HepG2 (cell line): ENCODE measurements around the gene FCHO2. TPM values are rescaled to one million over a fixed set of nuclear protein-coding genes. Genes with fewer than 3 reads are reported as not detected.

ENCODE experiments used
- BRD4 ChIP-seq: sonication (generic); formaldehyde crosslinking; IDR thresholded peaks from 2 replicates; pipeline ENCODE4 v1.4.0; 2020; ENCODE audit warnings: missing genetic modification reagents
- CENPT ChIP-seq: sonication (generic); formaldehyde crosslinking; IDR thresholded peaks from 2 replicates; pipeline ENCODE4 v1.8.0; 2022; ENCODE audit warnings: low read depth, mild to moderate bottlenecking, moderate library complexity, missing genetic modification reagents
- RBFOX2 ChIP-seq: fragments of 200-400 bp; formaldehyde crosslinking; IDR thresholded peaks from 2 replicates; pipeline ENCODE4 v1.6.1; 2017; ENCODE audit warnings: low read depth, mild to moderate bottlenecking, low read length
- ZNF530 ChIP-seq: sonication (generic); formaldehyde crosslinking; IDR thresholded peaks from 2 replicates; pipeline ENCODE4 v1.5.0; 2020; ENCODE audit warnings: low read depth, mild to moderate bottlenecking, missing genetic modification reagents
- ZNF546 ChIP-seq: sonication (generic); formaldehyde crosslinking; conservative IDR thresholded peaks from 2 replicates; pipeline ENCODE4 v1.8.1; 2023; ENCODE audit warnings: mild to moderate bottlenecking, missing genetic modification reagents
- ZNF850 ChIP-seq: sonication (generic); formaldehyde crosslinking; conservative IDR thresholded peaks from 2 replicates; pipeline ENCODE4 v1.9.0; 2021; ENCODE audit warnings: mild to moderate bottlenecking, missing genetic modification reagents
- polyA plus RNA-seq, 8 experiments: library from polyadenylated mRNA; depleted of rRNA in 3 of 8; stranded (reverse) in 7 of 8; unstranded in 1 of 8; fragments of >200 nt; fragmentation: Illumina TruSeq in 4 of 8; extraction: Trizol in 4 of 8; gene quantifications; 2 replicates each; pipeline versions ENCODE4 v1.2.1 to v1.2.3, GENCODE V29; 2011 to 2016; ENCODE audit warnings: low read depth in 4 of 8, missing spikeins in 1 of 8, mixed read lengths in 1 of 8; ENCODE audit not compliant: insufficient read depth in 1 of 8
- total RNA-seq, 5 experiments: library from RNA; depleted of rRNA; stranded (reverse); fragments of >200 nt; fragmentation: Illumina TruSeq; extraction: Trizol; gene quantifications; 2 replicates each; pipeline ENCODE4 v1.2.3, GENCODE V29; 2016; ENCODE audit warnings: low read depth in 1 of 5
- TF ChIP-seq, protein P1 (sequence below): sonication (generic); formaldehyde crosslinking; IDR thresholded peaks from 2 replicates; pipeline ENCODE4 v1.4.0; 2020; ENCODE audit warnings: missing genetic modification reagents, borderline replicate concordance
- TF ChIP-seq, protein P2 (sequence below): sonication (generic); formaldehyde crosslinking; IDR thresholded peaks from 2 replicates; pipeline ENCODE4 v1.4.0; 2020; ENCODE audit warnings: missing genetic modification reagents
- TF ChIP-seq, protein P3 (sequence below), 2 experiments: sonication (generic) in 1 of 2; formaldehyde crosslinking in 1 of 2; IDR thresholded peaks; 2 replicates each; pipeline versions ENCODE4 v1.6.1 to v1.9.0; 2014 to 2022; ENCODE audit warnings: antibody characterized with exemption in 1 of 2, borderline replicate concordance in 1 of 2, inconsistent platforms in 1 of 2, low read depth in 1 of 2, missing genetic modification reagents in 1 of 2
- TF ChIP-seq, protein P4 (sequence below): sonication (generic); formaldehyde crosslinking; IDR thresholded peaks from 2 replicates; pipeline ENCODE4 v1.4.0; 2020; ENCODE audit warnings: missing genetic modification reagents
- TF ChIP-seq, protein P5 (sequence below): IDR thresholded peaks from 2 replicates; pipeline ENCODE4 v1.6.1; 2012; ENCODE audit warnings: inconsistent platforms

The FCHO2 gene
- total and polyA plus RNA-seq, 2 of the 13 experiments (the other 11 are each of a cell fraction or from before 2014, with no cell fraction given) = 11.6 to 17.3 TPM

DNA sequence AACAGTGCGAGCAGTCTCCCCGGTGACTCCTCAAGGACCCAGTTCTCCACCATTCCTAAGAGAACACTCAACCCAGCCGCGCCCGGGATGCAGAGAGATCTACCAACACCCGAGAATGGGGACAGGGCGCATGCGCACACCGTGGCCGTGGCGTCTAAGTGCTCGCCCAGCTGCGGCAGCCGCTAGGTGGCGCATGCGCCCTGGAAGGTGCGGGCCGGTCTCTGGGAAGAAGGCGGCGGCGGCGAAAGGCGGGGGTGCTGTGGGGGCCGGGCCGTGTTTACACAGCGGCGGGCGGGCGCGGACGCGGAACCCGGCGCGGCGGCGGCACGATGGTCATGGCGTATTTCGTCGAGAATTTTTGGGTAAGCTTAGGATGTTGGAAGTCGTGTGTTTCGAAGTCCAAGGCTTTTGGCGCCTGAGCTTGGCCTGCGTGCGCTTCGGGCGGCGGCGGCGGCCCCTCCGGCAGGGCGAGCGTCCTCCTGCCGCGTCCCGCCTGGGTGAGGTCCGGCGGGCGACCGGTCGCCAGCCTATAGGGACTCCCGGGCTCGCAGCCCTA is at the start of gene FCHO2 (continued):
- TF ChIP-seq, protein P1, sequence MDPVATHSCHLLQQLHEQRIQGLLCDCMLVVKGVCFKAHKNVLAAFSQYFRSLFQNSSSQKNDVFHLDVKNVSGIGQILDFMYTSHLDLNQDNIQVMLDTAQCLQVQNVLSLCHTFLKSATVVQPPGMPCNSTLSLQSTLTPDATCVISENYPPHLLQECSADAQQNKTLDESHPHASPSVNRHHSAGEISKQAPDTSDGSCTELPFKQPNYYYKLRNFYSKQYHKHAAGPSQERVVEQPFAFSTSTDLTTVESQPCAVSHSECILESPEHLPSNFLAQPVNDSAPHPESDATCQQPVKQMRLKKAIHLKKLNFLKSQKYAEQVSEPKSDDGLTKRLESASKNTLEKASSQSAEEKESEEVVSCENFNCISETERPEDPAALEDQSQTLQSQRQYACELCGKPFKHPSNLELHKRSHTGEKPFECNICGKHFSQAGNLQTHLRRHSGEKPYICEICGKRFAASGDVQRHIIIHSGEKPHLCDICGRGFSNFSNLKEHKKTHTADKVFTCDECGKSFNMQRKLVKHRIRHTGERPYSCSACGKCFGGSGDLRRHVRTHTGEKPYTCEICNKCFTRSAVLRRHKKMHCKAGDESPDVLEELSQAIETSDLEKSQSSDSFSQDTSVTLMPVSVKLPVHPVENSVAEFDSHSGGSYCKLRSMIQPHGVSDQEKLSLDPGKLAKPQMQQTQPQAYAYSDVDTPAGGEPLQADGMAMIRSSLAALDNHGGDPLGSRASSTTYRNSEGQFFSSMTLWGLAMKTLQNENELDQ (CRISPR knock-in tag) = no peak
- peak; percentile 90; the same call in 1 of the 2 replicates for TF ChIP-seq ZNF546 (CRISPR knock-in tag)
- TF ChIP-seq CENPT = 0 out of 2 replicates have a peak, but pooled peaks have one; percentile 64
- TF ChIP-seq ZNF850 = no peak
- TF ChIP-seq BRD4 (CRISPR knock-in tag) = no peak
- TF ChIP-seq, protein P2, sequence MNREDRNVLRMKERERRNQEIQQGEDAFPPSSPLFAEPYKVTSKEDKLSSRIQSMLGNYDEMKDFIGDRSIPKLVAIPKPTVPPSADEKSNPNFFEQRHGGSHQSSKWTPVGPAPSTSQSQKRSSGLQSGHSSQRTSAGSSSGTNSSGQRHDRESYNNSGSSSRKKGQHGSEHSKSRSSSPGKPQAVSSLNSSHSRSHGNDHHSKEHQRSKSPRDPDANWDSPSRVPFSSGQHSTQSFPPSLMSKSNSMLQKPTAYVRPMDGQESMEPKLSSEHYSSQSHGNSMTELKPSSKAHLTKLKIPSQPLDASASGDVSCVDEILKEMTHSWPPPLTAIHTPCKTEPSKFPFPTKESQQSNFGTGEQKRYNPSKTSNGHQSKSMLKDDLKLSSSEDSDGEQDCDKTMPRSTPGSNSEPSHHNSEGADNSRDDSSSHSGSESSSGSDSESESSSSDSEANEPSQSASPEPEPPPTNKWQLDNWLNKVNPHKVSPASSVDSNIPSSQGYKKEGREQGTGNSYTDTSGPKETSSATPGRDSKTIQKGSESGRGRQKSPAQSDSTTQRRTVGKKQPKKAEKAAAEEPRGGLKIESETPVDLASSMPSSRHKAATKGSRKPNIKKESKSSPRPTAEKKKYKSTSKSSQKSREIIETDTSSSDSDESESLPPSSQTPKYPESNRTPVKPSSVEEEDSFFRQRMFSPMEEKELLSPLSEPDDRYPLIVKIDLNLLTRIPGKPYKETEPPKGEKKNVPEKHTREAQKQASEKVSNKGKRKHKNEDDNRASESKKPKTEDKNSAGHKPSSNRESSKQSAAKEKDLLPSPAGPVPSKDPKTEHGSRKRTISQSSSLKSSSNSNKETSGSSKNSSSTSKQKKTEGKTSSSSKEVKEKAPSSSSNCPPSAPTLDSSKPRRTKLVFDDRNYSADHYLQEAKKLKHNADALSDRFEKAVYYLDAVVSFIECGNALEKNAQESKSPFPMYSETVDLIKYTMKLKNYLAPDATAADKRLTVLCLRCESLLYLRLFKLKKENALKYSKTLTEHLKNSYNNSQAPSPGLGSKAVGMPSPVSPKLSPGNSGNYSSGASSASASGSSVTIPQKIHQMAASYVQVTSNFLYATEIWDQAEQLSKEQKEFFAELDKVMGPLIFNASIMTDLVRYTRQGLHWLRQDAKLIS (CRISPR knock-in tag) = 0 out of 2 replicates have a peak, but pooled peaks have one; percentile 40
- peak; percentile 86 for TF ChIP-seq RBFOX2
- TF ChIP-seq, protein P3, sequence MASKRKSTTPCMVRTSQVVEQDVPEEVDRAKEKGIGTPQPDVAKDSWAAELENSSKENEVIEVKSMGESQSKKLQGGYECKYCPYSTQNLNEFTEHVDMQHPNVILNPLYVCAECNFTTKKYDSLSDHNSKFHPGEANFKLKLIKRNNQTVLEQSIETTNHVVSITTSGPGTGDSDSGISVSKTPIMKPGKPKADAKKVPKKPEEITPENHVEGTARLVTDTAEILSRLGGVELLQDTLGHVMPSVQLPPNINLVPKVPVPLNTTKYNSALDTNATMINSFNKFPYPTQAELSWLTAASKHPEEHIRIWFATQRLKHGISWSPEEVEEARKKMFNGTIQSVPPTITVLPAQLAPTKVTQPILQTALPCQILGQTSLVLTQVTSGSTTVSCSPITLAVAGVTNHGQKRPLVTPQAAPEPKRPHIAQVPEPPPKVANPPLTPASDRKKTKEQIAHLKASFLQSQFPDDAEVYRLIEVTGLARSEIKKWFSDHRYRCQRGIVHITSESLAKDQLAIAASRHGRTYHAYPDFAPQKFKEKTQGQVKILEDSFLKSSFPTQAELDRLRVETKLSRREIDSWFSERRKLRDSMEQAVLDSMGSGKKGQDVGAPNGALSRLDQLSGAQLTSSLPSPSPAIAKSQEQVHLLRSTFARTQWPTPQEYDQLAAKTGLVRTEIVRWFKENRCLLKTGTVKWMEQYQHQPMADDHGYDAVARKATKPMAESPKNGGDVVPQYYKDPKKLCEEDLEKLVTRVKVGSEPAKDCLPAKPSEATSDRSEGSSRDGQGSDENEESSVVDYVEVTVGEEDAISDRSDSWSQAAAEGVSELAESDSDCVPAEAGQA (IDR thresholded peaks at IDR 0.05; ENCODE audit: low read depth) = no peak
- TF ChIP-seq, protein P3 (CRISPR knock-in tag; IDR thresholded peaks at IDR 0.05; ENCODE audit: borderline replicate concordance) = no peak
- no peak for TF ChIP-seq ZNF530 (CRISPR knock-in tag)
- TF ChIP-seq, protein P4, sequence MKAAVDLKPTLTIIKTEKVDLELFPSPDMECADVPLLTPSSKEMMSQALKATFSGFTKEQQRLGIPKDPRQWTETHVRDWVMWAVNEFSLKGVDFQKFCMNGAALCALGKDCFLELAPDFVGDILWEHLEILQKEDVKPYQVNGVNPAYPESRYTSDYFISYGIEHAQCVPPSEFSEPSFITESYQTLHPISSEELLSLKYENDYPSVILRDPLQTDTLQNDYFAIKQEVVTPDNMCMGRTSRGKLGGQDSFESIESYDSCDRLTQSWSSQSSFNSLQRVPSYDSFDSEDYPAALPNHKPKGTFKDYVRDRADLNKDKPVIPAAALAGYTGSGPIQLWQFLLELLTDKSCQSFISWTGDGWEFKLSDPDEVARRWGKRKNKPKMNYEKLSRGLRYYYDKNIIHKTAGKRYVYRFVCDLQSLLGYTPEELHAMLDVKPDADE (CRISPR knock-in tag) = no peak
- TF ChIP-seq, protein P5, sequence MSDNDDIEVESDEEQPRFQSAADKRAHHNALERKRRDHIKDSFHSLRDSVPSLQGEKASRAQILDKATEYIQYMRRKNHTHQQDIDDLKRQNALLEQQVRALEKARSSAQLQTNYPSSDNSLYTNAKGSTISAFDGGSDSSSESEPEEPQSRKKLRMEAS = peak; percentile 75
